Skeletal muscle satellite cell (primary cell): ENCODE results near the gene RABGEF1.
"Not testable (repeated sequence)": the region's sequence is repeated elsewhere in the genome, so short reads cannot be mapped to it uniquely, and the experiment has no call there.

Source experiments
- H3K27me3 ChIP-seq: 2 replicates; pipeline ENCODE4 v1.7.0; 2013; ENCODE audit warnings: low read length; ENCODE audit not compliant: control insufficient read depth, insufficient read depth
- H3K36me3 ChIP-seq: 2 replicates; pipeline ENCODE4 v1.7.0; 2013; ENCODE audit warnings: mild to moderate bottlenecking, control low read depth, low read length; ENCODE audit not compliant: insufficient read depth
- H3K4me1 ChIP-seq: 2 replicates; pipeline ENCODE4 v1.7.0; 2013; ENCODE audit warnings: low read length; ENCODE audit not compliant: control insufficient read depth, insufficient read depth
- H3K4me2 ChIP-seq: 2 replicates; pipeline ENCODE4 v1.7.0; 2013; ENCODE audit warnings: mild to moderate bottlenecking, low read length
- H3K4me3 ChIP-seq: 2 replicates; pipeline ENCODE4 v1.7.0; 2013; ENCODE audit warnings: low read length
- H3K9ac ChIP-seq: 2 replicates; pipeline ENCODE4 v1.7.0; 2013; ENCODE audit warnings: mild to moderate bottlenecking, low read depth, low read length, moderate library complexity
- H3K9me3 ChIP-seq: replicated peaks from 2 replicates; pipeline ENCODE4 v1.7.0; 2013; ENCODE audit warnings: mild to moderate bottlenecking, control low read depth, low read length

The RABGEF1 gene

DNA sequence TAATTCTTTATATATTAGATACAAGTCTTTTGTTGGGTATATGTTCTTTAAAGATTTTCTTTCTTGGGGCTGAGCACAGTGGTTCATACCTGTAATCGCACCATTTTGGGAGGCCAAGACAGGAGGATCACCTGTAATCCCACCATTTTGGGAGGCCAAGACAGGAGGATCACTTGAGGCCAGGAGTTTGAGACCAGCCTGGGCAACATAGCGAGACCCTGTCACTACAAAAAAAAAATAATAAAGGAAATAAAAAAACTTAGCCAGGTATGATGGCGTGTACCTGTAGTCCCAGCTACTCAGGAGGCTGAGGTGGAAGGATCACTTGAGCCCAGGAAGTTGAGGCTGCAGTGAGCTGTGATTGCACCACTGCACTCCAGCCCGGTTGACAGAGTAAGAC is 29.8 kb upstream of the RABGEF1 start:
- peaks cover 22% of the 10 kb centered on the region for H3K36me3 ChIP-seq
- not testable (repeated sequence) for H3K4me2 ChIP-seq, H3K9me3 ChIP-seq, H3K9ac ChIP-seq, H3K4me1 ChIP-seq, H3K27me3 ChIP-seq, H3K4me3 ChIP-seq

- Histone ChIP-seq H3K9me3 (no peaks in the 10 kb centered on the region), H3K27me3 (no peaks in the 10 kb centered on the region), H3K36me3 (peaks cover 26% of the 10 kb centered on the region), H3K9ac (no peak overlapping the region), H3K4me3 (no peak overlapping the region), H3K4me2 (no peak overlapping the region), H3K4me1 (no peaks in the 10 kb centered on the region)
These were observed 26.8 kb upstream of the RABGEF1 start for GRCh38 chr7:66713687-66714086.

DNA sequence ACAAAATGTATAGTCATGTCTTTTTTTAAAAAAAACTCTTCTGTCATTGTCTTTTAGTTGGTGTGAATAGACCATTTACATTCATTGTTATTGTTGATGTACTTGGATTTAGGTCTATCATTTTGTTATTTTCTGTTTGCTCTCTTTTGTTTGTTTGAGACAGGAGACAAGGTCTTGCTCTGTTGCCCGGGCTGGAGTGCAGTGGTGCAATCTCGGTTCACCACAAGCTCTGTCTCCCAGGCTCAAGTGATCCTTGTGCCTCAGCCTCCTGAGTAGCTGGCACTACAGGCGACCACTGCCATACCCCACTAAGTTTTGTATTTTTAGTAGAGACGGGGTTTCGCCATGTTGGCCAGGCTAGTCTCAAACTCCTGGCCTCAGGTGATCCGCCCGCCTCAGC is 23.9 kb upstream of the RABGEF1 start:
- not testable (repeated sequence) for H3K9me3 ChIP-seq, H3K4me2 ChIP-seq, H3K27me3 ChIP-seq, H3K9ac ChIP-seq, H3K4me3 ChIP-seq, H3K4me1 ChIP-seq
- H3K36me3 ChIP-seq: peaks cover 30% of the 10 kb centered on the region

DNA sequence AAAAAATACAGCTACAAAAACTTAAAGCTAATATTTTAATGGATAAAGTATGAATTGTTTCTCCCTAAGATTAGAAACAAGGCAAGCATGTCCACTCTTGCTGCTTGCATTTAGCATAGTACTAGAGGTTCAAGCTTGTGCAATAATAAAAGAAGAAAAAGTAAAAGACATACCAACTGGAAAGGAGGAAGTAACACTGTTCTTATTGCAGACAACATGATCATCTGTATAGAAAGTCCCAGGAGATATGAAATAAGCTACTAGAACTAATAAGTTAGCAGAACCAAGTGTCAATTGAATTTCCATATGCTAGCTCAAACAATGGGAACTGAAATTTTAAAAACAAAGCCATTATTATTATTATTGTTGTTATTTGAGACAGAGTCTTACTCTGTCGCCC is 20.0 kb upstream of the RABGEF1 start:
- no peak overlapping the region for H3K4me2 ChIP-seq
- no peaks in the 10 kb centered on the region for H3K27me3 ChIP-seq
- no peaks in the 10 kb centered on the region for H3K9me3 ChIP-seq
- no peak overlapping the region for H3K4me3 ChIP-seq
- H3K36me3 ChIP-seq: peaks cover 23% of the 10 kb centered on the region
- H3K9ac ChIP-seq: no peak overlapping the region
- no peaks in the 10 kb centered on the region for H3K4me1 ChIP-seq

DNA sequence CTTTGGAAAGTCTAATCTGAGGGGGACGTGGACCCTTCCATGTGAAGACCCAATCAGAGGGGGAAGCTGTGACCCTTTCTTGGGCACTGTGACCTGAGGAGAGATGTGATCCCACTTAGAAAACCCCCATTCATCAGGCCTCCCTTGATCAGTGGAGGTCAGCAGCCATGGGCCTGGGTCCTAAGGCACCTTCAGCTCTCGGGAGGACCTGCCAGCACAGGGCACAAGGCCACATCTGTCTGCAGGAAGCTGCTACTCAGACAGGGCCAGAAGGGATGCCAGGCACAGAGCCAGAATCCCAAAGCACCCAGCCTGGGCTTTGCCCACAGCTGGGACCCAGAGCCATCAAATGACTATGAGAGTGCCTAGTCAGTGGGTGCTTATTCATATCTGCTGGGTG is 14.7 kb upstream of the RABGEF1 start:
- Histone ChIP-seq H3K9me3 (no peaks in the 10 kb centered on the region), H3K27me3 (no peaks in the 10 kb centered on the region), H3K4me2 (no peak overlapping the region), H3K4me3 (no peak overlapping the region), H3K4me1 (no peaks in the 10 kb centered on the region), H3K36me3 (peaks cover 38% of the 10 kb centered on the region), H3K9ac (no peak overlapping the region)

GRCh38 chr7:66727058-66727457 is 13.5 kb upstream of the RABGEF1 start:
- H3K4me3 ChIP-seq: no peak overlapping the region
- no peak overlapping the region for H3K9ac ChIP-seq
- no peak overlapping the region for H3K4me2 ChIP-seq
- H3K9me3 ChIP-seq: no peaks in the 10 kb centered on the region
- H3K36me3 ChIP-seq: peaks cover 33% of the 10 kb centered on the region
- H3K4me1 ChIP-seq: no peaks in the 10 kb centered on the region
- H3K27me3 ChIP-seq: no peaks in the 10 kb centered on the region

DNA sequence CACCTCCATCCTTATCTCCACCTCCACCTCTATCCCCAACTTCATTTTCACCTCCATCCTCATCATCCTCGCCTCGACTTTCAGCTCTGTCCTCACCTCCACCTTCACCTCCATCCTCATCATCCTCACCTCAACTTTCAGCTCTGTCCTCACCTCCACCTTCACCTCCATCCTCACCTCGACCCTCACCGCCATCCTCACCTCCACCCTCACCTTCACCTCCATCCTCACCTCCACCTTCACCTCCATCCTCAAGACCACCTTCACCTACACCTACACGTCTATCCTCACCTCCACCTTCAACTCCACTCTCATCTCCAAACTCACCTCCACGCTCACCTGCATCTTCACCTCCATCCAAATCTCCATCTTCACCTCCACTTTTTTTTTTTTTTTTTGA is 12.0 kb upstream of the RABGEF1 start:
- H3K9me3 ChIP-seq: no peaks in the 10 kb centered on the region
- H3K36me3 ChIP-seq: peaks cover 28% of the 10 kb centered on the region
- no peaks in the 10 kb centered on the region for H3K27me3 ChIP-seq
- H3K4me1 ChIP-seq: no peaks in the 10 kb centered on the region
- no peak overlapping the region for H3K4me3 ChIP-seq
- no peak overlapping the region for H3K9ac ChIP-seq
- H3K4me2 ChIP-seq: no peak overlapping the region

GRCh38 chr7:66729274-66729673 is 11.3 kb upstream of the RABGEF1 start:
- Histone ChIP-seq H3K36me3 (peaks cover 28% of the 10 kb centered on the region), H3K9me3 (no peaks in the 10 kb centered on the region), H3K4me2 (no peak overlapping the region), H3K4me1 (no peaks in the 10 kb centered on the region), H3K9ac (no peak overlapping the region), H3K27me3 (no peaks in the 10 kb centered on the region), H3K4me3 (no peak overlapping the region)

DNA sequence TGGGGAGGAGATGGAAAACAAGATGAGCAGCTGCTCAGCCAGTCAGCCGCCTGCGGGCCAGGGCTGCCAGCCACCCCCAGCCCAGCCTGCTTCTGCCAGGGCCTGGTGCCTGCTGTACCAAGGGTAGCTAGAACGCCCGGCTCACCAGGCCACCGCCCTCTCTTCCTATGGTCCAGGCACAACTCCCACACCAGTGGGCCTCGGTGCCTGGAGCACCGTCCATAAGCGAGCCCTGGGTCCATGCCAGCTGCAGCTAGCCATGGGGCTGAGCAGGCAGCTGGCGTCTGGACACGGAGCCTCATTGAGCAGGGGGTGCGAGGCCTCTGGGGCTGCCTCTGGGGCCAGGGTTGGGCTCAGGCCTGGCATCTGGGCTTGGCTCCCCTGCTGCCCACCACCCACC is 8.5 kb upstream of the RABGEF1 start:
- Histone ChIP-seq H3K9ac (no peak overlapping the region), H3K36me3 (peaks cover 23% of the 10 kb centered on the region)

GRCh38 chr7:66732439-66732838 is 8.1 kb upstream of the RABGEF1 start:
- Histone ChIP-seq H3K36me3 (peaks cover 23% of the 10 kb centered on the region), H3K4me1 (no peaks in the 10 kb centered on the region), H3K9ac (no peak overlapping the region), H3K27me3 (no peaks in the 10 kb centered on the region), H3K9me3 (peaks cover 6% of the 10 kb centered on the region), H3K4me2 (no peak overlapping the region), H3K4me3 (no peak overlapping the region)

More for the DNA sequence above, 8.5 kb upstream of the RABGEF1 start:
- Histone ChIP-seq H3K4me2 (no peak overlapping the region), H3K27me3 (no peaks in the 10 kb centered on the region), H3K4me1 (no peaks in the 10 kb centered on the region), H3K9me3 (peaks cover 6% of the 10 kb centered on the region), H3K4me3 (no peak overlapping the region)

GRCh38 chr7:66734006-66734405 is 6.5 kb upstream of the RABGEF1 start:
- peaks cover 17% of the 10 kb centered on the region for H3K36me3 ChIP-seq
- peaks cover 6% of the 10 kb centered on the region for H3K9me3 ChIP-seq

DNA sequence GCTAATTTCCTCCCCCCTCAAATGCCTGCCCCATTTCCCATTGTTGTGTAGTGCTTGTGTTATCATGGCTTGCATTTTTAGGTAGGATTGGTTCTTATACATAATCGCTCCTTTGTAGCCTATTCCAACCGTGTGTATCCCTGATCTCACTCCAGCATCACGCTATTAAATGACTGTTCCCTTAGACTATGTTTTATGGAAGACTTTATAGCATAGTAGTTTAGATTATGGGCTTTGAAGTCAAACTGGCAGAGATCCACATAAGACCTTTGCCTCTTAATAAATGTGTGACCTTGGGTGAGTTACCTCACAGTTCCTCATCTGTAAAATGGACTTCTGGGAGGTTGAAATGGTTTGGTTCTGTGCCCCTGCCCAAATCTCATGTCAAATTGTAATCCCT is 5.4 kb upstream of the RABGEF1 start:
- H3K4me2 ChIP-seq: no peak overlapping the region
- no peak overlapping the region for H3K9ac ChIP-seq
- H3K4me1 ChIP-seq: peaks cover 4% of the 10 kb centered on the region
- peaks cover 8% of the 10 kb centered on the region for H3K36me3 ChIP-seq
- H3K9me3 ChIP-seq: peaks cover 6% of the 10 kb centered on the region
- H3K27me3 ChIP-seq: no peaks in the 10 kb centered on the region
- H3K4me3 ChIP-seq: no peak overlapping the region

More at GRCh38 chr7:66734006-66734405, 6.5 kb upstream of the RABGEF1 start:
- H3K4me1 ChIP-seq: no peaks in the 10 kb centered on the region
- no peaks in the 10 kb centered on the region for H3K27me3 ChIP-seq
- H3K4me2 ChIP-seq: no peak overlapping the region
- no peak overlapping the region for H3K9ac ChIP-seq
- no peak overlapping the region for H3K4me3 ChIP-seq
